Lower leg skin (tissue), 4 donors: ENCODE measurements around the gene GNAS-AS1. TPM values are rescaled to one million over a fixed set of nuclear protein-coding genes. Genes with fewer than 3 reads are reported as not detected.

Source experiments
- DNase-seq, 2 donors: peaks; one replicate each; pipeline ENCODE4 v3.0.0-alpha.2; 2019; ENCODE audit warnings: low spot score in 2 of 2
- H3K4me3 ChIP-seq: fragments of 200-600 bp; sonication (generic); 2 replicates; pipeline ENCODE4 v1.5.1; 2017; ENCODE audit warnings: mild to moderate bottlenecking, low read depth; ENCODE audit not compliant: poor library complexity, severe bottlenecking
- POLR2A ChIP-seq, 2 donors: fragments of 450-650 bp; IDR thresholded peaks; one replicate each; pipeline ENCODE4 v1.6.1; 2016 to 2017; ENCODE audit warnings: antibody characterized with exemption in 2 of 2, mild to moderate bottlenecking in 1 of 2, moderate library complexity in 1 of 2
- WGBS, 2 donors: methylation state at CpG; one replicate each; pipeline ENCODE4 v1.1.5; 2018; 5-methylcytosine and 5-hydroxymethylcytosine counted together
- intact Hi-C: fragments of 100-400 bp; cut with DNase I; formaldehyde crosslinking; loops from one replicate; pipeline ENCODE4 v1.15.0; 2023; ENCODE audit warnings: low total_unique reads
- total RNA-seq, 4 donors: library from RNA; depleted of rRNA; stranded (reverse); fragments of >200 nt; gene quantifications; one replicate each; pipeline ENCODE4 v1.1.0, GENCODE V29; 2016
- TF ChIP-seq, protein P1 (sequence below), 3 donors: fragments of 450-650 bp; IDR thresholded peaks; one replicate each; pipeline ENCODE4 v1.5.1; 2016; ENCODE audit warnings: antibody characterized with exemption in 3 of 3, mild to moderate bottlenecking in 3 of 3, moderate library complexity in 2 of 3

The GNAS-AS1 gene
- total RNA-seq, 4 donors from 2014 or later = 0.39 TPM; not detected in 3

- 57 to 59% methylated on average over 46 to 49 of the region's 51 CpGs for WGBS, 2 donors
- H3K4me3 ChIP-seq = no peak overlapping the region
- TF ChIP-seq, protein P1, sequence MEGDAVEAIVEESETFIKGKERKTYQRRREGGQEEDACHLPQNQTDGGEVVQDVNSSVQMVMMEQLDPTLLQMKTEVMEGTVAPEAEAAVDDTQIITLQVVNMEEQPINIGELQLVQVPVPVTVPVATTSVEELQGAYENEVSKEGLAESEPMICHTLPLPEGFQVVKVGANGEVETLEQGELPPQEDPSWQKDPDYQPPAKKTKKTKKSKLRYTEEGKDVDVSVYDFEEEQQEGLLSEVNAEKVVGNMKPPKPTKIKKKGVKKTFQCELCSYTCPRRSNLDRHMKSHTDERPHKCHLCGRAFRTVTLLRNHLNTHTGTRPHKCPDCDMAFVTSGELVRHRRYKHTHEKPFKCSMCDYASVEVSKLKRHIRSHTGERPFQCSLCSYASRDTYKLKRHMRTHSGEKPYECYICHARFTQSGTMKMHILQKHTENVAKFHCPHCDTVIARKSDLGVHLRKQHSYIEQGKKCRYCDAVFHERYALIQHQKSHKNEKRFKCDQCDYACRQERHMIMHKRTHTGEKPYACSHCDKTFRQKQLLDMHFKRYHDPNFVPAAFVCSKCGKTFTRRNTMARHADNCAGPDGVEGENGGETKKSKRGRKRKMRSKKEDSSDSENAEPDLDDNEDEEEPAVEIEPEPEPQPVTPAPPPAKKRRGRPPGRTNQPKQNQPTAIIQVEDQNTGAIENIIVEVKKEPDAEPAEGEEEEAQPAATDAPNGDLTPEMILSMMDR (IDR thresholded peaks at IDR 0.05) = no peak
- TF ChIP-seq POLR2A (IDR thresholded peaks at IDR 0.05) = no peak
- DNase-seq = no peak
- intact Hi-C loops = no loop called here
Observed at GRCh38 chr20:58840816-58841538, 9.7 kb downstream of the GNAS-AS1 start.

DNA sequence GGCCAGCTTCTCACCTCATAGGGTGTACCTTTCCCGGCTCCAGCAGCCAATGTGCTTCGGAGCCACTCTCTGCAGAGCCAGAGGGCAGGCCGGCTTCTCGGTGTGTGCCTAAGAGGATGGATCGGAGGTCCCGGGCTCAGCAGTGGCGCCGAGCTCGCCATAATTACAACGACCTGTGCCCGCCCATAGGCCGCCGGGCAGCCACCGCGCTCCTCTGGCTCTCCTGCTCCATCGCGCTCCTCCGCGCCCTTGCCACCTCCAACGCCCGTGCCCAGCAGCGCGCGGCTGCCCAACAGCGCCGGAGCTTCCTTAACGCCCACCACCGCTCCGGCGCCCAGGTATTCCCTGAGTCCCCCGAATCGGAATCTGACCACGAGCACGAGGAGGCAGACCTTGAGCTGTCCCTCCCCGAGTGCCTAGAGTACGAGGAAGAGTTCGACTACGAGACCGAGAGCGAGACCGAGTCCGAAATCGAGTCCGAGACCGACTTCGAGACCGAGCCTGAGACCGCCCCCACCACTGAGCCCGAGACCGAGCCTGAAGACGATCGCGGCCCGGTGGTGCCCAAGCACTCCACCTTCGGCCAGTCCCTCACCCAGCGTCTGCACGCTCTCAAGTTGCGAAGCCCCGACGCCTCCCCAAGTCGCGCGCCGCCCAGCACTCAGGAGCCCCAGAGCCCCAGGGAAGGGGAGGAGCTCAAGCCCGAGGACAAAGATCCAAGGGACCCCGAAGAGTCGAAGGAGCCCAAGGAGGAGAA lies 10.5 kb downstream of the GNAS-AS1 start:
- DNase-seq = no peak
- no peak for TF ChIP-seq POLR2A (IDR thresholded peaks at IDR 0.05)
- TF ChIP-seq, protein P1 (IDR thresholded peaks at IDR 0.05) = no peak
- intact Hi-C loops = no loop called here
- 66% methylated on average over 63 to 65 of the region's 67 CpGs for WGBS, 2 donors
- H3K4me3 ChIP-seq = no peak overlapping the region

DNA sequence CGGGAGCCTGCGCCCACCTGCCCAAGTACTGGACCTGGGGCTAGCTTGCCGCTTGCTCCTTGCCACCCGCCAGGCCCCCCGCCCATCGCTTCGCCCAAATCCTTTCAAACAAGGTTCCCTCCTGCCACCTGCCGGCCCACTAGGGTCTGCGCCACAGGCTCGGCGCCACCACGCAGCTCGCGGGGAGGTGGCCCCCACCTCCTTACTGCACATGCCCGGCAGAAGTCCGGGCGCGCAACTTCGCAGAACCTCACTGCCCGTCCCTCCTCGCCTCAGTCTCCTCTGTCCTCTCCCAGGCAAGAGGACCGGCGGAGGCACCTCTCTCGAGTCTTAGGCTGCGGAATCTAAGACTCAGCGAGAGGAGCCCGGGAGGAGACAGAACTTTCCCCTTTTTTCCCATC lies 11.2 kb downstream of the GNAS-AS1 start:
- intact Hi-C loops = no loop called here
- no peak for DNase-seq
- 45 to 53% methylated on average over 27 of the region's 27 CpGs for WGBS, 2 donors
- TF ChIP-seq, protein P1 (IDR thresholded peaks at IDR 0.05) = no peak
- TF ChIP-seq POLR2A (IDR thresholded peaks at IDR 0.05) = no peak
- no peak overlapping the region for H3K4me3 ChIP-seq

GRCh38 chr20:58838174-58838573 lies 12.5 kb downstream of the GNAS-AS1 start:
- 68 to 73% methylated on average over 4 of the region's 4 CpGs for WGBS, 2 donors
- H3K4me3 ChIP-seq = no peak overlapping the region
- TF ChIP-seq POLR2A (IDR thresholded peaks at IDR 0.05) = no peak
- TF ChIP-seq, protein P1 (IDR thresholded peaks at IDR 0.05) = no peak
- intact Hi-C loops = no loop called here
- DNase-seq = no peak

- DNase-seq = no peak
- 67 to 89% methylated on average over 1 of the region's 1 CpG for WGBS, 2 donors
- TF ChIP-seq, protein P1 (IDR thresholded peaks at IDR 0.05) = no peak
- TF ChIP-seq POLR2A (IDR thresholded peaks at IDR 0.05) = no peak
- intact Hi-C loops = no loop called here
- H3K4me3 ChIP-seq = no peak overlapping the region
Observed at GRCh38 chr20:58837717-58838116, 13.0 kb downstream of the GNAS-AS1 start.
